ENCODE data around the gene ABR. TPM values are rescaled to one million over a fixed set of nuclear protein-coding genes. Genes with fewer than 3 reads are reported as not detected.

Gene ABR
- total and polyA plus RNA-seq, 2 of the 13 experiments (the other 11 are each of a cell fraction or from before 2014, with no cell fraction given): 12.4 to 40.4 TPM

GRCh38 chr17:979539-980405 lies 200.0 kb downstream of the ABR start, which contains the start of gene NXN (continued):
- TF ChIP-seq ZC3H13 (CRISPR knock-in tag; IDR thresholded peaks at IDR 0.05) (0 out of 2 replicates have a peak, but pooled peaks have one; percentile 36), ZFX (CRISPR knock-in tag; IDR thresholded peaks at IDR 0.05; ENCODE audit: low read depth) (peak; percentile 76), CREB3 (CRISPR knock-in tag; IDR thresholded peaks at IDR 0.05) (no peak), ARID2 (CRISPR knock-in tag; IDR thresholded peaks at IDR 0.05; ENCODE audit: borderline replicate concordance) (no peak), ZBTB38 (CRISPR knock-in tag; IDR thresholded peaks at IDR 0.05) (peak; percentile 62; the same call in 1 of the 2 replicates), KAT8 (CRISPR knock-in tag; IDR thresholded peaks at IDR 0.05) (no peak), DRAP1 (CRISPR knock-in tag; IDR thresholded peaks at IDR 0.05) (no peak), ZNF839 (CRISPR knock-in tag; IDR thresholded peaks at IDR 0.05; ENCODE audit: borderline replicate concordance) (peak; percentile 35; the same call in 1 of the 2 replicates), ZNF235 (CRISPR knock-in tag; IDR thresholded peaks at IDR 0.05; ENCODE audit: borderline replicate concordance) (0 out of 2 replicates have a peak, but pooled peaks have one; percentile 40), ARNTL (CRISPR knock-in tag; IDR thresholded peaks at IDR 0.05) (no peak), ZNF263 (CRISPR knock-in tag; IDR thresholded peaks at IDR 0.05) (peak; percentile 76), TAF1 (CRISPR knock-in tag; IDR thresholded peaks at IDR 0.05) (peak; percentile 64), ARNT2 (CRISPR knock-in tag; IDR thresholded peaks at IDR 0.05; ENCODE audit: low read depth) (peak; percentile 52; the same call in 1 of the 2 replicates), ZNF251 (CRISPR knock-in tag; IDR thresholded peaks at IDR 0.05) (no peak), ZNF343 (CRISPR knock-in tag; IDR thresholded peaks at IDR 0.05) (no peak), SALL2 (CRISPR knock-in tag; IDR thresholded peaks at IDR 0.05) (peak; percentile 55; the same call in 1 of the 2 replicates), POLR2G (IDR thresholded peaks at IDR 0.05; ENCODE audit: low read depth, low read length) (peak; percentile 74), HDAC2 (CRISPR knock-in tag; IDR thresholded peaks at IDR 0.05) (no peak), MLLT10 (CRISPR knock-in tag; IDR thresholded peaks at IDR 0.05) (no peak), DR1 (CRISPR knock-in tag; IDR thresholded peaks at IDR 0.05) (peak; percentile 40; the same call in 1 of the 2 replicates), TAF15 (IDR thresholded peaks at IDR 0.05; ENCODE audit: low read depth, low read length, poor library complexity, severe bottlenecking) (peak; percentile 47), PHF21A (CRISPR knock-in tag; IDR thresholded peaks at IDR 0.05) (0 out of 2 replicates have a peak, but pooled peaks have one; percentile 17), RFXAP (CRISPR knock-in tag; IDR thresholded peaks at IDR 0.05; ENCODE audit: borderline replicate concordance) (peak; percentile 60; the same call in 1 of the 2 replicates), TFDP2 (CRISPR knock-in tag; IDR thresholded peaks at IDR 0.05) (0 out of 2 replicates have a peak, but pooled peaks have one; percentile 43), NONO (IDR thresholded peaks at IDR 0.05) (no peak), NONO (CRISPR knock-in tag; conservative IDR thresholded peaks at IDR 0.05) (peak; percentile 75), KDM5B (CRISPR knock-in tag; IDR thresholded peaks at IDR 0.05; ENCODE audit: borderline replicate concordance) (peak; percentile 14; the same call in 1 of the 2 replicates), ELF3 (CRISPR knock-in tag; IDR thresholded peaks at IDR 0.05) (peak; percentile 36; the same call in 1 of the 2 replicates), PHF8 (CRISPR knock-in tag; IDR thresholded peaks at IDR 0.05) (peak; percentile 72), ATF7-NPFF (CRISPR knock-in tag; IDR thresholded peaks at IDR 0.05; ENCODE audit: low read depth) (peak; percentile 79; the same call in 1 of the 2 replicates)
